GM18951 (cell line): Measurements from ENCODE around the gene ARL15.

ENCODE experiments used
- POLR2A ChIP-seq: IDR thresholded peaks from 4 replicates; pipeline ENCODE4 v1.6.1; 2011; ENCODE audit warnings: mild to moderate bottlenecking; ENCODE audit not compliant: insufficient read length, insufficient read depth; ENCODE audit errors: extremely low read depth
- in situ Hi-C: fragments of 300-500 bp; cut with MboI; formaldehyde crosslinking; loops from one replicate; pipeline ENCODE4 v1.12.0; 2022; ENCODE audit warnings: low sequenced_read_pairs, mixed read lengths, inconsistent platforms; ENCODE audit not compliant: unreplicated experiment

Gene ARL15

GRCh38 chr5:54288568-54289217 is 21.7 kb downstream of the ARL15 start:
- no peak for TF ChIP-seq POLR2A
- in situ Hi-C loops: no loop called here

GRCh38 chr5:54285686-54286085 is 24.7 kb downstream of the ARL15 start:
- in situ Hi-C loops: no loop called here
- no peak for TF ChIP-seq POLR2A

DNA sequence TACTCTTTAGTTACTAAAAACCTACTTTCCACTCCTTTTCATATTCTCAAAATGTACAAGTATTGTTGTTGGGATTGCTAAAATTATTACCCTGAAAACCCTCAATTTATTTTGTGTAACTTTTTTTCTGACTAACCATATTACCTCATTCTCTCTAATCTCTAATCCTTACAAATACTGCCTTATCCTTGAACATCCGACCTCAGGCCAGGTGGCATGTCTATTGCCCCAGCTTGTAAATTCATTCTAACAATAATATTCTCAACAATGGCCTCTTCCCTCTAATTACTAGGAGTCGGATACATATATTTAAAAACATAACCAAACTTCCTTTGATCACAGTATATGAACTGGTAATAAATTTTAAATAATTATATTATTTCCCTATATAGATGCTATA is 25.8 kb downstream of the ARL15 start:
- in situ Hi-C loops: no loop called here

GRCh38 chr5:54282876-54283275 is 27.5 kb downstream of the ARL15 start:
- in situ Hi-C loops: no loop called here
- TF ChIP-seq POLR2A: no peak

More for the DNA sequence above, 25.8 kb downstream of the ARL15 start:
- no peak for TF ChIP-seq POLR2A

DNA sequence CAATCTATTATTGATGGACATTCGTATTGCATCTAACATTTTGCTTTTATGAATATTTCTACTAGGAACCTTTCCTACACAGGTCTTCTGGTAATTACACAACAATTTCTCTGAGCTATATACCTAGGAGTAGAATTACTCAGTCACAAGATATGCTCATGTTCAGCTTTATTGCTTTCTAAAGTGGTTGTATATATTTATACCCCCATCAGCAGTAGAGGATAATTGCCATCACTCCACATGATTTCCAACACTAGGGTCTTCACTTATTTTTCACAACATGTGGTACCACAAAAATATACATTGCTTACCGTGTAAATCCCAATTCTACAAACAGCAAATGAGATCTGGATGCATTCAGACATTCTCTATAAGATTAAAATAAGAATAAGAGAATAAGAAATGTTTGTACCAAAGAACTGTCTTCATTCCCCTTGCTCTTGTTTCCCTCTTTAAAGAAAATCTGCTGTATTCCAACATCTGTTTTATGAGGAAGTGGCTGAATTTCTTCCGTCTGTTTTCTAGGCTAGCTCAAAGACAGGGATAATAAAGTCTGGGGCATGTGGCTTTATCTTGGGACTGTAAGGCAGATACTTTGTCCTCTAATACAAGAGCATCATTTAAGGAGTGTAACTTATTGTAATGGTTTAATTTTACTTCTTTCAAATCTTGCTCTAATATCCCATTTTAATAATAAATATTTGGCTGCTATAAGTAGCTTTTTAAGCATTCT is 28.2 kb downstream of the ARL15 start:
- TF ChIP-seq POLR2A: no peak
- in situ Hi-C loops: no loop called here

DNA sequence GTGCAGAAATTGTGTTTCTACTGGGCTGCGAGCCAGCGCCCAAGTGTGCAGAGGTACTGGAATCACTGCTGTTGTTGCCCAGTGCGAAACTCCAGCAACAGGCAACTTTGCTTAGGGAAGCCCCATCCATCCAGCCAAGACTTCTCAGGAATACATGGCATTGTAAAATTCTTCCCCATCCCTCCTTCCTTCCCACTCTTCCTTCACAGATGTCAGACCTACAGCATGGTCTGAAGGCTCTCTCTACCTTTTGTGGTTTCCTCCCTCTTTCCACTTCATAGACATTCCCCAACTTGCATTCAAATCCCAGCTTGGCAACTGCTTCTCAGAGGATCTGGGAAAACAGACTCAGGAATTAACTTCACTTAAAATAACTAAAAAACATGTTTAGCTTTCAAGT is 30.4 kb downstream of the ARL15 start:
- no peak for TF ChIP-seq POLR2A
- in situ Hi-C loops: no loop called here

- in situ Hi-C loops: no loop called here
- TF ChIP-seq POLR2A: no peak
Observed at GRCh38 chr5:54278979-54279717, 31.2 kb downstream of the ARL15 start.

- in situ Hi-C loops: no loop called here
Observed at GRCh38 chr5:54278036-54278830, 32.1 kb downstream of the ARL15 start.

GRCh38 chr5:54276048-54276447 is 34.3 kb downstream of the ARL15 start:
- in situ Hi-C loops: no loop called here
- TF ChIP-seq POLR2A: no peak

More at GRCh38 chr5:54278036-54278830, 32.1 kb downstream of the ARL15 start:
- TF ChIP-seq POLR2A: no peak

GRCh38 chr5:54275361-54275760 is 35.0 kb downstream of the ARL15 start:
- TF ChIP-seq POLR2A: no peak
- in situ Hi-C loops: no loop called here

- TF ChIP-seq POLR2A: no peak
- in situ Hi-C loops: no loop called here
Observed at GRCh38 chr5:54274944-54275343, 35.4 kb downstream of the ARL15 start.

GRCh38 chr5:54273715-54274114 is 36.7 kb downstream of the ARL15 start:
- TF ChIP-seq POLR2A: no peak
- in situ Hi-C loops: no loop called here

DNA sequence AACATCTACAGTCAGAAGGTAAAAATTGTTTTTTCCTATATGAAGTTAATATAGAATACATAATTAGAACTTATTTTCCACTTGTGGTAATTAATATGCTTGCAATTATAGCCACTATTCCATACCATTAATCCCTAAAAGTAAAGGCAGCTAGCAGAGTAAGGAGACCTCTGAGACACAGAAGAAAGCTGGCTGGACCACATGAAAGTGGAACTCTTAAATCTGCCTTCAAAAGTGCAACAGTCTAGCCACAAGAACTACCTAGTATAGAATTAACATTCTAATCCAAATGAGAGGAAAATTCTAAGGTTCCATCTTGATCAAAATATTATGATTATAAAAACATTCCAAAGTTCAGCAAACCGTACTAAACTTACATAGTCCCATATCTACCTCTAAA is 37.6 kb downstream of the ARL15 start:
- no peak for TF ChIP-seq POLR2A
- in situ Hi-C loops: no loop called here
